Activated naive CD8-positive, alpha-beta T cell (primary cell): ENCODE results near the gene TRIM64.
"Not testable (repeated sequence)": the region's sequence is repeated elsewhere in the genome, so short reads cannot be mapped to it uniquely, and the experiment has no call there.

Experiments
- H3K27ac Mint-ChIP-seq: one replicate; pipeline ENCODE4 v1.8.0; 2021; ENCODE audit warnings: mixed read lengths
- H3K27me3 Mint-ChIP-seq: one replicate; pipeline ENCODE4 v1.8.0; 2021; ENCODE audit warnings: mixed read lengths
- H3K36me3 Mint-ChIP-seq: one replicate; pipeline ENCODE4 v1.8.0; 2021; ENCODE audit warnings: mixed read lengths
- H3K4me1 Mint-ChIP-seq: one replicate; pipeline ENCODE4 v1.8.0; 2021; ENCODE audit warnings: low read depth, mixed read lengths
- H3K4me3 Mint-ChIP-seq: one replicate; pipeline ENCODE4 v1.8.0; 2021; ENCODE audit warnings: mild to moderate bottlenecking, mixed read lengths
- H3K9me3 Mint-ChIP-seq: one replicate; pipeline ENCODE4 v1.8.0; 2021; ENCODE audit warnings: low read depth, mixed read lengths

TRIM64 gene

GRCh38 chr11:89965737-89966136 is at the start of gene TRIM64:
Gene TRIM64 (plus strand): TSS chr11:89966037. CDS start chr11:89968504, 2,467 bp downstream.
- not testable (repeated sequence) for H3K27ac Mint-ChIP-seq, H3K36me3 Mint-ChIP-seq, H3K4me1 Mint-ChIP-seq, H3K9me3 Mint-ChIP-seq, H3K4me3 Mint-ChIP-seq, H3K27me3 Mint-ChIP-seq

GRCh38 chr11:89922195-89922660 is 43.6 kb upstream of the TRIM64 start, which contains the start of gene TRIM49D1:
Gene TRIM49D1 (minus strand): TSS chr11:89922245. CDS start chr11:89917710, 4,535 bp downstream.
- Mint-ChIP-seq H3K27ac (no peak within 1 kb of the TSS), H3K27me3 (no peaks in the 10 kb centered on the region), H3K36me3 (no peaks in the 10 kb centered on the region), H3K4me3 (no peak within 1 kb of the TSS), H3K9me3 (no peaks in the 10 kb centered on the region), H3K4me1 (no peaks in the 10 kb centered on the region)

- not testable (repeated sequence) for H3K27me3 Mint-ChIP-seq, H3K27ac Mint-ChIP-seq, H3K36me3 Mint-ChIP-seq, H3K9me3 Mint-ChIP-seq, H3K4me1 Mint-ChIP-seq, H3K4me3 Mint-ChIP-seq
Observed at GRCh38 chr11:89923764-89924163, 42.1 kb upstream of the TRIM64 start, which contains the start of gene TRIM49D2. Gene TRIM49D2 (plus strand): TSS chr11:89924064. CDS start chr11:89926762, 2,698 bp downstream.

GRCh38 chr11:89960833-89961232 is 5.0 kb upstream of the TRIM64 start:
- H3K9me3 Mint-ChIP-seq, H3K27ac Mint-ChIP-seq, H3K4me3 Mint-ChIP-seq, H3K4me1 Mint-ChIP-seq, H3K27me3 Mint-ChIP-seq, H3K36me3 Mint-ChIP-seq: not testable (repeated sequence)
